Hepatocyte (in vitro differentiated cells): ENCODE data around the gene MAPK8. TPM values are rescaled to one million over a fixed set of nuclear protein-coding genes. Genes with fewer than 3 reads are reported as not detected.

Experiments used
- DNase-seq: peaks from one replicate; pipeline ENCODE4 v3.0.0-alpha.2; 2016; ENCODE audit warnings: low spot score
- H2AFZ ChIP-seq: fragments of 200-600 bp; sonication (generic); 2 replicates; pipeline ENCODE4 v1.6.0; 2016; ENCODE audit warnings: antibody characterized with exemption, mild to moderate bottlenecking
- H3K27ac ChIP-seq: fragments of 200-600 bp; sonication (generic); 2 replicates; pipeline ENCODE4 v1.5.1; 2016; ENCODE audit warnings: mild to moderate bottlenecking
- H3K27me3 ChIP-seq: fragments of 200-600 bp; sonication (generic); 2 replicates; pipeline ENCODE4 v1.6.1; 2016
- H3K36me3 ChIP-seq: fragments of 200-600 bp; sonication (generic); replicated peaks from 2 replicates; pipeline ENCODE4 v1.5.1; 2016; ENCODE audit warnings: low read depth; ENCODE audit not compliant: insufficient read depth
- H3K4me1 ChIP-seq: fragments of 200-600 bp; sonication (generic); 2 replicates; pipeline ENCODE4 v1.5.1; 2016; ENCODE audit warnings: mild to moderate bottlenecking, moderate library complexity; ENCODE audit not compliant: insufficient read depth
- H3K4me2 ChIP-seq: fragments of 200-600 bp; sonication (generic); 2 replicates; pipeline ENCODE4 v1.6.0; 2016
- H3K4me3 ChIP-seq: fragments of 200-600 bp; sonication (generic); 2 replicates; pipeline ENCODE4 v1.5.1; 2016; ENCODE audit warnings: mild to moderate bottlenecking
- H3K79me2 ChIP-seq: fragments of 200-600 bp; sonication (generic); 2 replicates; pipeline ENCODE4 v1.6.0; 2017; ENCODE audit warnings: mild to moderate bottlenecking
- H3K9me2 ChIP-seq: fragments of 200-600 bp; sonication (generic); replicated peaks from 2 replicates; pipeline ENCODE4 v1.6.0; 2017; ENCODE audit warnings: mild to moderate bottlenecking; ENCODE audit not compliant: insufficient read depth
- H3K9me3 ChIP-seq: fragments of 200-600 bp; sonication (generic); 2 replicates; pipeline ENCODE4 v1.5.1; 2016; ENCODE audit warnings: low read depth, mild to moderate bottlenecking
- H4K20me1 ChIP-seq: fragments of 200-600 bp; sonication (generic); 2 replicates; pipeline ENCODE4 v1.6.0; 2016; ENCODE audit warnings: mild to moderate bottlenecking; ENCODE audit not compliant: insufficient read depth, poor library complexity, severe bottlenecking
- CTCF ChIP-seq: fragments of 200-600 bp; sonication (generic); IDR thresholded peaks from 2 replicates; pipeline ENCODE4 v1.5.1; 2016; ENCODE audit warnings: antibody characterized with exemption, mild to moderate bottlenecking; ENCODE audit not compliant: poor library complexity
- EZH2 ChIP-seq: fragments of 200-600 bp; sonication (generic); IDR thresholded peaks from 2 replicates; pipeline ENCODE4 v1.6.1; 2016; ENCODE audit warnings: antibody characterized with exemption, mild to moderate bottlenecking, borderline replicate concordance
- EZH2phosphoT487 ChIP-seq: fragments of 200-600 bp; sonication (generic); IDR thresholded peaks from one replicate; pipeline ENCODE4 v1.6.1; 2018; ENCODE audit warnings: antibody characterized with exemption, mild to moderate bottlenecking, low read depth, moderate library complexity; ENCODE audit not compliant: unreplicated experiment, severe bottlenecking
- WGBS: methylation state at CpG from one replicate; pipeline ENCODE4 v1.1.6; 2016; ENCODE audit warnings: low lambda C conversion rate; ENCODE audit errors: missing lambda C conversion rate; 5-methylcytosine and 5-hydroxymethylcytosine counted together
- polyA plus RNA-seq: library from polyadenylated mRNA; unstranded; fragments of >200 nt; fragmentation: Nextera tagmentation; extraction: Ambion mirVana; gene quantifications from 2 replicates; pipeline ENCODE4 v1.2.1, GENCODE V29; 2016
- total RNA-seq: library from RNA; depleted of rRNA; stranded (reverse); fragments of >200 nt; gene quantifications from 2 replicates; pipeline ENCODE4 v1.2.3, GENCODE V29; 2014

MAPK8 gene
- total and polyA plus RNA-seq, 2 experiments from 2014 or later = 20.9 to 73.2 TPM

GRCh38 chr10:48452879-48453412 is 146.5 kb downstream of the MAPK8 start:
- no peak overlapping the region for H3K4me2 ChIP-seq
- no peak overlapping the region for H3K4me3 ChIP-seq
- WGBS = 88% methylated on average over 6 of the region's 6 CpGs
- no peaks in the 10 kb centered on the region for H3K79me2 ChIP-seq
- H3K36me3 ChIP-seq = no peaks in the 10 kb centered on the region
- H3K4me1 ChIP-seq = peaks cover 25% of the 10 kb centered on the region
- no peak for TF ChIP-seq CTCF
- no peak for TF ChIP-seq EZH2
- no peak for TF ChIP-seq EZH2phosphoT487
- no peak for DNase-seq
- no peaks in the 10 kb centered on the region for H4K20me1 ChIP-seq
- H3K9me3 ChIP-seq = no peaks in the 10 kb centered on the region
- H2AFZ ChIP-seq = no peak overlapping the region
- no peaks in the 10 kb centered on the region for H3K27me3 ChIP-seq
- no peak overlapping the region for H3K27ac ChIP-seq
- no peaks in the 10 kb centered on the region for H3K9me2 ChIP-seq

DNA sequence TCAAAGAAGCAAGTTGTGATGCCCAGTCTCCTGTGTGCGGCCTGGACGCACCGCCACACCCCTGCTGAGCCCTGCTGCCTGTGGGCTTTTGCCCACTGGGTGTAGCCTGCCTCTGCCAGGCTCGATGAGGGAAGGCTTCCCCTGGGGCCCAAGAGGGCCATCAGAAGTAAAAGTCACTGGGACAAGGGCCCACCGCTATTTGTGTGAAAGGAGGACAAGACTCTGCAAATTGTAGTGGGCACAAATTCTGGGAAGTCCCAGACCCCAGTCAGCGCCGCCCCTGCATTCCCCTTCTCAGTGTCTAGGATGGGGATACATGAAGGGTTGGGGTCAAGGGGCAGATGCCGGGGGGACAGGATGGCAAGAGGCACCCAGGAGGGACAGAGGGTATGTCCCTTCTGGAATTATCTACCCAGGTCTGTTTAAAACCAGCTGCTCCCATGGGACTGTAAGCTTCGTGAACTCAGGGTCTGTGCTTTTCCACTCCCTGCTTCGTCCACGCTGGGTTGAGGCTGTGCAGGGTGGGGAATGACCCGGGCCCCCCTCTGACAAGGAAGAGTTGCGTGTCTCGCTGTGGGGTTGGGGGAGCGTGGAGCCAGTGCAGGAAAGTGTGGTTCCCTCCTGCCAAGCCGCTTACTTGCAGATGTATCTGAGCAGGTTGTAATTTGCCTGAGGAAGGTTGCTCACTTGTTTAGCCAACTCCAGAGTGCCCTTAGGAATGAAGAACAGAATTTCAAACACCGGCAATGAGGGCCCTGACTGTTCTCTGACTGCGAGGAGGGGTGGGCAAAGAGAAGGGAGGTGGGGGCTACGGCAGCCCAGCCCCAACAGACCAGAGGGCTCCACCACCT is 147.2 kb downstream of the MAPK8 start:
- H3K4me2 ChIP-seq = peak overlapping the region; percentile 41
- no peaks in the 10 kb centered on the region for H3K9me2 ChIP-seq
- no peaks in the 10 kb centered on the region for H3K27me3 ChIP-seq
- H3K9me3 ChIP-seq = no peaks in the 10 kb centered on the region
- no peaks in the 10 kb centered on the region for H3K79me2 ChIP-seq
- TF ChIP-seq CTCF = no peak
- no peak for TF ChIP-seq EZH2
- TF ChIP-seq EZH2phosphoT487 = no peak
- no peak overlapping the region for H2AFZ ChIP-seq
- H3K4me1 ChIP-seq = peaks cover 25% of the 10 kb centered on the region
- no peak overlapping the region for H3K4me3 ChIP-seq
- no peak for DNase-seq
- 79% methylated on average over 19 of the region's 19 CpGs for WGBS
- no peaks in the 10 kb centered on the region for H4K20me1 ChIP-seq
- no peaks in the 10 kb centered on the region for H3K36me3 ChIP-seq
- peak overlapping the region; percentile 55 for H3K27ac ChIP-seq

GRCh38 chr10:48454302-48455054 is 148.0 kb downstream of the MAPK8 start:
- Histone ChIP-seq H3K9me2 (no peaks in the 10 kb centered on the region), H3K4me1 (peaks cover 25% of the 10 kb centered on the region), H2AFZ (no peak overlapping the region), H3K27ac (peak overlapping the region; percentile 55), H3K4me2 (peak overlapping the region; percentile 41), H4K20me1 (no peaks in the 10 kb centered on the region), H3K9me3 (no peaks in the 10 kb centered on the region), H3K4me3 (no peak overlapping the region), H3K36me3 (no peaks in the 10 kb centered on the region), H3K79me2 (no peaks in the 10 kb centered on the region), H3K27me3 (no peaks in the 10 kb centered on the region)
- DNase-seq = peak; percentile 44
- WGBS = 48% methylated on average over 12 of the region's 12 CpGs
- no peak for TF ChIP-seq CTCF
- TF ChIP-seq EZH2phosphoT487 = no peak
- no peak for TF ChIP-seq EZH2
